ENCODE measurements around the gene CCDC8. TPM values are rescaled to one million over a fixed set of nuclear protein-coding genes. Genes with fewer than 3 reads are reported as not detected.

CCDC8 gene
- total RNA-seq, 2 donors from 2014 or later = 20.4 to 32.7 TPM

GRCh38 chr19:46372901-46373490, 40.4 kb downstream of the CCDC8 start:
- Histone ChIP-seq H3K36me3 (peaks cover 0 to 2% of the 10 kb centered on the region in 2 donors), H3K27me3 (replicated peaks; ENCODE audit: insufficient read depth) (no peaks in the 10 kb centered on the region), H3K9me3 (no peaks in the 10 kb centered on the region), H3K4me1 (replicated peaks) (peaks cover 36% of the 10 kb centered on the region), H3K27ac (peak overlapping the region; percentile 79 to 87), H3K4me3 (no peak overlapping the region)
- TF ChIP-seq POLR2A (IDR thresholded peaks at IDR 0.05) (no peak), CTCF (IDR thresholded peaks at IDR 0.05) (peak in 2 of 4 experiments; percentile 29 to 38)
- DNase-seq (ENCODE audit: low spot score) = no peak
- intact Hi-C loops (cut with DNase I) = no loop called here
- 49% methylated on average over 11 of the region's 11 CpGs for WGBS

- Histone ChIP-seq H3K4me3 (no peak overlapping the region), H3K9me3 (no peaks in the 10 kb centered on the region), H3K27ac (peak overlapping the region; percentile 26 to 50), H3K36me3 (peaks cover 0 to 1% of the 10 kb centered on the region in 2 donors), H3K4me1 (replicated peaks) (peaks cover 27% of the 10 kb centered on the region), H3K27me3 (replicated peaks; ENCODE audit: insufficient read depth) (no peaks in the 10 kb centered on the region)
- DNase-seq (ENCODE audit: low spot score) = no peak
- no peak for TF ChIP-seq CTCF (IDR thresholded peaks at IDR 0.05)
- no peak for TF ChIP-seq POLR2AphosphoS5 (IDR thresholded peaks at IDR 0.05)
- no peak for TF ChIP-seq POLR2A (IDR thresholded peaks at IDR 0.05)
- WGBS = 80% methylated on average over 10 of the region's 10 CpGs
- intact Hi-C loops (cut with DNase I) = no loop called here
Observed at GRCh38 chr19:46371371-46371901, 41.9 kb downstream of the CCDC8 start.

GRCh38 chr19:46369817-46370216, 43.5 kb downstream of the CCDC8 start:
- no peaks in the 10 kb centered on the region for H3K36me3 ChIP-seq
- no peak overlapping the region for H3K27ac ChIP-seq
- DNase-seq (ENCODE audit: low spot score) = no peak
- no peaks in the 10 kb centered on the region for H3K27me3 ChIP-seq (replicated peaks; ENCODE audit: insufficient read depth)
- H3K9me3 ChIP-seq = no peaks in the 10 kb centered on the region
- TF ChIP-seq POLR2A (IDR thresholded peaks at IDR 0.05) (no peak), POLR2AphosphoS5 (IDR thresholded peaks at IDR 0.05) (no peak), CTCF (IDR thresholded peaks at IDR 0.05) (no peak)
- no peak overlapping the region for H3K4me3 ChIP-seq
- H3K4me1 ChIP-seq (replicated peaks) = peaks cover 26% of the 10 kb centered on the region
- intact Hi-C loops (cut with DNase I) = no loop called here
- WGBS = 72% methylated on average over 7 of the region's 7 CpGs

GRCh38 chr19:46368116-46368515, 45.2 kb downstream of the CCDC8 start:
- Histone ChIP-seq H3K9me3 (no peaks in the 10 kb centered on the region), H3K4me1 (replicated peaks) (peaks cover 14% of the 10 kb centered on the region), H3K27me3 (replicated peaks; ENCODE audit: insufficient read depth) (no peaks in the 10 kb centered on the region), H3K4me3 (no peak overlapping the region), H3K27ac (no peak overlapping the region), H3K36me3 (no peaks in the 10 kb centered on the region)
- no peak for DNase-seq (ENCODE audit: low spot score)
- WGBS = 80% methylated on average over 7 of the region's 7 CpGs
- intact Hi-C loops (cut with DNase I) = no loop called here
- no peak for TF ChIP-seq POLR2AphosphoS5 (IDR thresholded peaks at IDR 0.05)
- TF ChIP-seq POLR2A (IDR thresholded peaks at IDR 0.05) = no peak
- no peak for TF ChIP-seq CTCF (IDR thresholded peaks at IDR 0.05)

- intact Hi-C loops (cut with DNase I) = no loop called here
- DNase-seq (ENCODE audit: low spot score) = no peak
- WGBS = 93% methylated on average over 5 of the region's 5 CpGs
Observed at GRCh38 chr19:46367426-46367825, 45.9 kb downstream of the CCDC8 start.

More at GRCh38 chr19:46367426-46367825, 45.9 kb downstream of the CCDC8 start:
- Histone ChIP-seq H3K4me3 (no peak overlapping the region), H3K4me1 (replicated peaks) (peaks cover 7% of the 10 kb centered on the region), H3K27me3 (replicated peaks; ENCODE audit: insufficient read depth) (no peaks in the 10 kb centered on the region), H3K27ac (no peak overlapping the region), H3K9me3 (no peaks in the 10 kb centered on the region), H3K36me3 (no peaks in the 10 kb centered on the region)
- TF ChIP-seq POLR2A (IDR thresholded peaks at IDR 0.05) (no peak), CTCF (IDR thresholded peaks at IDR 0.05) (no peak), POLR2AphosphoS5 (IDR thresholded peaks at IDR 0.05) (no peak)
